ENCODE results near the gene GSC2.

DNA sequence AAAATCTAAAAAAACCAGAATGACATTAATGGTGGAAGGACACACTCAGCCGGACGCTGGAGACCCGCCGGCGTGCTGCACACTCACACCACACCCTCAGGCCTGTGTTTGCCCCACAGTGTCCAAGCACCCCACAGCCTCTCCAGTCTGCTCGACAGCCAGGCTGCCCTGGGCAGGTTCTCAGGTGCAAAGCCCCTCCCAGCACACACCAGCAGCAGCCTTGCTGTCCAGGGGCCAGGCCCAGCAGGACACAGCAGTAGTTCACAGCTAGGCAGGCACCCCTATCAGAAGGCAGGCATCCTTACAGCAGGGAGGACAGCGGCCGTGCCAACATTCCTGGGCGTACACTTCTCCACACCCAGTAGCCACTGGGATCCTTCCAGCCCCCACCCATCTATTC, 30.1 kb upstream of the GSC2 start:
- TF ChIP-seq, protein P1, sequence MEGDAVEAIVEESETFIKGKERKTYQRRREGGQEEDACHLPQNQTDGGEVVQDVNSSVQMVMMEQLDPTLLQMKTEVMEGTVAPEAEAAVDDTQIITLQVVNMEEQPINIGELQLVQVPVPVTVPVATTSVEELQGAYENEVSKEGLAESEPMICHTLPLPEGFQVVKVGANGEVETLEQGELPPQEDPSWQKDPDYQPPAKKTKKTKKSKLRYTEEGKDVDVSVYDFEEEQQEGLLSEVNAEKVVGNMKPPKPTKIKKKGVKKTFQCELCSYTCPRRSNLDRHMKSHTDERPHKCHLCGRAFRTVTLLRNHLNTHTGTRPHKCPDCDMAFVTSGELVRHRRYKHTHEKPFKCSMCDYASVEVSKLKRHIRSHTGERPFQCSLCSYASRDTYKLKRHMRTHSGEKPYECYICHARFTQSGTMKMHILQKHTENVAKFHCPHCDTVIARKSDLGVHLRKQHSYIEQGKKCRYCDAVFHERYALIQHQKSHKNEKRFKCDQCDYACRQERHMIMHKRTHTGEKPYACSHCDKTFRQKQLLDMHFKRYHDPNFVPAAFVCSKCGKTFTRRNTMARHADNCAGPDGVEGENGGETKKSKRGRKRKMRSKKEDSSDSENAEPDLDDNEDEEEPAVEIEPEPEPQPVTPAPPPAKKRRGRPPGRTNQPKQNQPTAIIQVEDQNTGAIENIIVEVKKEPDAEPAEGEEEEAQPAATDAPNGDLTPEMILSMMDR (IDR thresholded peaks at IDR 0.05; ENCODE audit: low read depth, low read length, poor library complexity, severe bottlenecking): no peak
- TF ChIP-seq EZH2phosphoT487 (IDR thresholded peaks at IDR 0.05; ENCODE audit: borderline replicate concordance, low read length): no peak

Data from DOHH2 (cell line).